NT2/D1 (cell line): ENCODE results near the gene SCCPDH.

ENCODE experiments used
- SUZ12 ChIP-seq: IDR thresholded peaks from 2 replicates; pipeline ENCODE4 v1.6.1; 2011; ENCODE audit not compliant: insufficient read length, insufficient read depth; ENCODE audit errors: extremely low read depth
- YY1 ChIP-seq: IDR thresholded peaks from 2 replicates; pipeline ENCODE4 v1.6.1; 2011; ENCODE audit not compliant: insufficient read length, insufficient read depth
- ZNF274 ChIP-seq: IDR thresholded peaks from 2 replicates; pipeline ENCODE4 v1.6.1; 2011; ENCODE audit warnings: mild to moderate bottlenecking, low read depth, low read length

DNA sequence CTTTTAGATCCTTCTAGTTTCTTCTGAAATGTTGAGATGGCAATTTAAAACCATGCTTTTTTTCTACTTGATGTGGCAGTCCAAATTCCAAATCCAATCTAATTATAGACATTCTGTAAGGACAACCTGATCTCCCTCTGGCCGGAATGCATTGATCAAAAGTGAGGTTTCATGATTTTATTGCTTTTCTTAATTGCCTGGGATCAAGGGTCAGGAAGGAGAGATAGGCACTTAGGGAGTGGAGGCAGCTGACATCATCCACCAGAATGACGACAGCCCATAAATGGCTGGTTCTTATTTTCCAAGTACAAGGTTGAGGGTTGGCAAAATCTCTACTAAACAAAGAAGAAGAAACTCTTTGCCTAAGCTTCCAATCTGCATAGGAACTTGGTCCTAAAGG, 46.4 kb upstream of the SCCPDH start:
- TF ChIP-seq YY1 (no peak), ZNF274 (no peak), SUZ12 (no peak)
